Choroid plexus epithelial cell (primary cell): ENCODE measurements around the gene SERPINA1.
A peak's percentile ranks its signal among the peaks of the same experiment; 100 is the strongest.

Source experiments
- DNase-seq: peaks from one replicate; pipeline ENCODE4 v3.0.0-alpha.2; 2010; ENCODE audit warnings: low read depth
- H3K4me3 ChIP-seq: 2 replicates; pipeline ENCODE4 v1.5.1; 2011; ENCODE audit warnings: low read depth, mild to moderate bottlenecking, control low read depth, low read length, moderate library complexity
- CTCF ChIP-seq: conservative IDR thresholded peaks from 2 replicates; pipeline ENCODE4 v1.5.1; 2011; ENCODE audit warnings: low read depth, mild to moderate bottlenecking, control low read depth, inconsistent platforms, low read length, moderate library complexity

SERPINA1 gene

GRCh38 chr14:94388384-94389103 is at the start of gene SERPINA1:
SERPINA1 (minus strand) TSS chr14:94388602; CDS start chr14:94383237, 5,365 bp downstream.
- no peak for TF ChIP-seq CTCF
- no peak within 1 kb of the TSS for H3K4me3 ChIP-seq
- no peak for DNase-seq

- no peak for TF ChIP-seq CTCF
- no peak for DNase-seq
- no peak overlapping the region for H3K4me3 ChIP-seq
Measured at GRCh38 chr14:94428610-94429009, 40.2 kb upstream of the SERPINA1 start.

GRCh38 chr14:94427016-94427613 is 38.7 kb upstream of the SERPINA1 start:
- H3K4me3 ChIP-seq = no peak overlapping the region
- TF ChIP-seq CTCF = no peak
- DNase-seq = no peak

- no peak for DNase-seq
- no peak for TF ChIP-seq CTCF
- no peak overlapping the region for H3K4me3 ChIP-seq
Measured at GRCh38 chr14:94426526-94426925, 38.1 kb upstream of the SERPINA1 start.

GRCh38 chr14:94424371-94424770 is 36.0 kb upstream of the SERPINA1 start:
- no peak for TF ChIP-seq CTCF
- DNase-seq = no peak
- H3K4me3 ChIP-seq = no peak overlapping the region

- peak; percentile 83 for DNase-seq
- H3K4me3 ChIP-seq = no peak overlapping the region
- peak; percentile 83 for TF ChIP-seq CTCF
Measured at GRCh38 chr14:94423453-94424056, 35.2 kb upstream of the SERPINA1 start.
